ENCODE results near the gene TSPAN18.

TSPAN18 gene

GRCh38 chr11:44741976-44742375, 15.2 kb downstream of the TSPAN18 start:
- TF ChIP-seq CTCF (conservative IDR thresholded peaks at IDR 0.05; ENCODE audit: control insufficient read depth, insufficient read depth, low read depth, low read length) = no peak
- no peak overlapping the region for H3K4me3 ChIP-seq (ENCODE audit: control insufficient read depth, low read depth, low read length)
- no peak for DNase-seq (ENCODE audit: low read depth)

GRCh38 chr11:44742508-44743246, 15.9 kb downstream of the TSPAN18 start:
- DNase-seq (ENCODE audit: low read depth) = peak; percentile 25
- TF ChIP-seq CTCF (conservative IDR thresholded peaks at IDR 0.05; ENCODE audit: control insufficient read depth, insufficient read depth, low read depth, low read length) = no peak
- no peak overlapping the region for H3K4me3 ChIP-seq (ENCODE audit: control insufficient read depth, low read depth, low read length)

GRCh38 chr11:44743326-44743725, 16.6 kb downstream of the TSPAN18 start:
- no peak for TF ChIP-seq CTCF (conservative IDR thresholded peaks at IDR 0.05; ENCODE audit: control insufficient read depth, insufficient read depth, low read depth, low read length)
- H3K4me3 ChIP-seq (ENCODE audit: control insufficient read depth, low read depth, low read length) = no peak overlapping the region
- DNase-seq (ENCODE audit: low read depth) = no peak

- DNase-seq (ENCODE audit: low read depth) = no peak
- no peak for TF ChIP-seq CTCF (conservative IDR thresholded peaks at IDR 0.05; ENCODE audit: control insufficient read depth, insufficient read depth, low read depth, low read length)
- no peak overlapping the region for H3K4me3 ChIP-seq (ENCODE audit: control insufficient read depth, low read depth, low read length)
Observed at GRCh38 chr11:44743959-44744557, 17.3 kb downstream of the TSPAN18 start.

GRCh38 chr11:44746894-44747293, 20.1 kb downstream of the TSPAN18 start:
- TF ChIP-seq CTCF (conservative IDR thresholded peaks at IDR 0.05; ENCODE audit: control insufficient read depth, insufficient read depth, low read depth, low read length) = no peak
- H3K4me3 ChIP-seq (ENCODE audit: control insufficient read depth, low read depth, low read length) = no peak overlapping the region
- no peak for DNase-seq (ENCODE audit: low read depth)

- H3K4me3 ChIP-seq (ENCODE audit: control insufficient read depth, low read depth, low read length) = no peak overlapping the region
- TF ChIP-seq CTCF (conservative IDR thresholded peaks at IDR 0.05; ENCODE audit: control insufficient read depth, insufficient read depth, low read depth, low read length) = no peak
- DNase-seq (ENCODE audit: low read depth) = peak; percentile 43
Observed at GRCh38 chr11:44747316-44747715, 20.6 kb downstream of the TSPAN18 start.

All from fibroblast of mammary gland (primary cell).